CD14-positive monocyte (primary cell): ENCODE results near the gene PSMD13. TPM values are rescaled to one million over a fixed set of nuclear protein-coding genes. Genes with fewer than 3 reads are reported as not detected.
"Not testable (repeated sequence)": the region's sequence is repeated elsewhere in the genome, so short reads cannot be mapped to it uniquely, and the experiment has no call there.

Source experiments
- DNase-seq, 3 donors: peaks; one replicate each; pipeline ENCODE4 v3.0.0-alpha.2; 2011 to 2022
- H2AFZ ChIP-seq: 2 replicates; pipeline ENCODE4 v1.6.0; 2012; ENCODE audit warnings: mild to moderate bottlenecking, low read depth, low read length, inconsistent platforms; ENCODE audit not compliant: insufficient read depth, poor library complexity, severe bottlenecking
- H3K27ac ChIP-seq, 2 donors: 1 replicate in 1 of 2; 2 replicates in 1 of 2; pipeline ENCODE4 v1.5.1; 2012 to 2013; ENCODE audit warnings: low read length in 2 of 2, control low read depth in 1 of 2, inconsistent platforms in 1 of 2, low read depth in 1 of 2, mild to moderate bottlenecking in 1 of 2
- H3K27me3 ChIP-seq, 2 donors: one replicate each; pipeline versions ENCODE4 v1.6.0 to v1.6.1; 2011 to 2013; ENCODE audit warnings: low read length in 2 of 2; ENCODE audit not compliant: control insufficient read depth in 2 of 2, insufficient read depth in 2 of 2
- H3K36me3 ChIP-seq, 2 donors: replicated peaks in 1 of 2; 1 replicate in 1 of 2; 2 replicates in 1 of 2; pipeline versions ENCODE4 v1.5.1 to v1.6.1; 2012 to 2013; ENCODE audit warnings: low read length in 2 of 2, control low read depth in 1 of 2, inconsistent platforms in 1 of 2, mild to moderate bottlenecking in 1 of 2; ENCODE audit not compliant: insufficient read depth in 2 of 2, control insufficient read depth in 1 of 2
- H3K4me1 ChIP-seq, 2 donors: 1 replicate in 1 of 2; 2 replicates in 1 of 2; pipeline versions ENCODE4 v1.5.1 to v1.6.1; 2012 to 2013; ENCODE audit warnings: low read length in 2 of 2, control low read depth in 1 of 2, inconsistent platforms in 1 of 2, mild to moderate bottlenecking in 1 of 2, moderate library complexity in 1 of 2; ENCODE audit not compliant: insufficient read depth in 2 of 2, control insufficient read depth in 1 of 2
- H3K4me2 ChIP-seq: replicated peaks from 2 replicates; pipeline ENCODE3; 2012; ENCODE audit warnings: low read length, moderate library complexity, mild to moderate bottlenecking; ENCODE audit not compliant: poor library complexity, severe bottlenecking; ENCODE audit errors: extremely low read depth
- H3K4me3 ChIP-seq, 3 experiments: fragments of 200-600 bp in 1 of 3; sonication (generic) in 1 of 3; replicated peaks in 1 of 3; 1 replicate in 2 of 3; 2 replicates in 1 of 3; pipeline ENCODE4 v1.5.1; 2011 to 2013; ENCODE audit warnings: low read length in 3 of 3, mild to moderate bottlenecking in 3 of 3, control low read depth in 2 of 3, low read depth in 2 of 3, inconsistent platforms in 1 of 3, moderate library complexity in 1 of 3
- H3K79me2 ChIP-seq: 2 replicates; pipeline ENCODE4 v1.6.0; 2012; ENCODE audit warnings: mild to moderate bottlenecking, control low read depth, inconsistent platforms, low read length, moderate library complexity; ENCODE audit not compliant: insufficient read depth
- H3K9ac ChIP-seq: 2 replicates; pipeline ENCODE4 v1.6.0; 2017; ENCODE audit warnings: low read length, mild to moderate bottlenecking; ENCODE audit not compliant: insufficient read depth, poor library complexity, severe bottlenecking
- H3K9me3 ChIP-seq, 2 donors: replicated peaks in 1 of 2; 1 replicate in 1 of 2; 2 replicates in 1 of 2; pipeline versions ENCODE4 v1.5.1 to v1.6.1; 2012 to 2013; ENCODE audit warnings: low read length in 2 of 2, control low read depth in 1 of 2; ENCODE audit not compliant: control insufficient read depth in 1 of 2, insufficient read depth in 1 of 2
- H4K20me1 ChIP-seq: 2 replicates; pipeline ENCODE4 v1.6.0; 2012; ENCODE audit warnings: mild to moderate bottlenecking, low read length, control low read depth, moderate library complexity; ENCODE audit not compliant: insufficient read depth
- H3K27ac Mint-ChIP-seq, 7 donors: one replicate each; pipeline ENCODE4 v1.8.0; 2020; ENCODE audit warnings: mild to moderate bottlenecking in 7 of 7, mixed read lengths in 7 of 7, moderate library complexity in 6 of 7, inconsistent platforms in 2 of 7
- H3K27me3 Mint-ChIP-seq, 3 donors: one replicate each; pipeline ENCODE4 v1.8.0; 2021 to 2022; ENCODE audit warnings: low read depth in 3 of 3, mild to moderate bottlenecking in 3 of 3, mixed read lengths in 3 of 3, moderate library complexity in 3 of 3, inconsistent platforms in 1 of 3
- H3K36me3 Mint-ChIP-seq, 2 donors: one replicate each; pipeline ENCODE4 v1.8.0; 2020; ENCODE audit warnings: mixed read lengths in 2 of 2, inconsistent platforms in 1 of 2, mild to moderate bottlenecking in 1 of 2
- H3K4me1 Mint-ChIP-seq: one replicate; pipeline ENCODE4 v1.8.0; 2020; ENCODE audit warnings: mild to moderate bottlenecking, mixed read lengths
- H3K4me3 Mint-ChIP-seq, 2 donors: one replicate each; pipeline ENCODE4 v1.8.0; 2020; ENCODE audit warnings: mild to moderate bottlenecking in 2 of 2, mixed read lengths in 2 of 2, moderate library complexity in 1 of 2
- H3K9me3 Mint-ChIP-seq, 7 donors: one replicate each; pipeline ENCODE4 v1.8.0; 2020 to 2022; ENCODE audit warnings: mixed read lengths in 7 of 7, mild to moderate bottlenecking in 6 of 7, moderate library complexity in 6 of 7, inconsistent platforms in 2 of 7
- CTCF ChIP-seq: fragments of 200-600 bp; IDR thresholded peaks from one replicate; pipeline ENCODE4 v1.8.0; 2022; ENCODE audit warnings: antibody characterized with exemption, mild to moderate bottlenecking
- WGBS: methylation state at CpG from one replicate; pipeline ENCODE4 v1.1.5; 2013; ENCODE audit warnings: missing lambda C conversion rate; ENCODE audit not compliant: insufficient coverage; 5-methylcytosine and 5-hydroxymethylcytosine counted together
- intact Hi-C, 2 donors: fragments of 100-400 bp; cut with micrococcal nuclease; formaldehyde crosslinking; loops; one replicate each; pipeline versions ENCODE4 v1.15.0 to v1.15.1; 2023
- polyA plus RNA-seq, 3 donors: library from polyadenylated mRNA; depleted of rRNA in 1 of 3; unstranded in 2 of 3; stranded (reverse) in 1 of 3; fragments of 300-500 nt in 2 of 3; fragments of >200 nt in 1 of 3; fragmentation: Illumina TruSeq in 2 of 3; gene quantifications; 1 replicate in 2 of 3; 2 replicates in 1 of 3; pipeline ENCODE4 v1.2.3, GENCODE V29; 2012 to 2021

The PSMD13 gene
- polyA plus RNA-seq, 3 donors = 136 to 272 (median 218) TPM

GRCh38 chr11:235609-235996 lies 1.2 kb upstream of the PSMD13 start:
- Histone ChIP-seq H3K9me3 (no peaks in the 10 kb centered on the region), H3K36me3 (peaks cover 2 to 17% of the 10 kb centered on the region in 2 donors), H3K79me2 (peaks cover 36% of the 10 kb centered on the region), H2AFZ (peak overlapping the region; percentile 96), H4K20me1 (peaks cover 8% of the 10 kb centered on the region), H3K9ac (peak overlapping the region; percentile 77), H3K27me3 (no peaks in the 10 kb centered on the region), H3K4me1 (peaks cover 20 to 23% of the 10 kb centered on the region in 2 donors), H3K4me2 (peak overlapping the region; percentile 87), H3K27ac (peak overlapping the region; percentile 0 to 75), H3K4me3 (peak overlapping the region; percentile 45 to 96 (median 93))
- H3K4me1 Mint-ChIP-seq = peaks cover 24% of the 10 kb centered on the region
- no peaks in the 10 kb centered on the region for H3K9me3 Mint-ChIP-seq
- 0% methylated on average over 6 of the region's 13 CpGs for WGBS
- H3K4me3 Mint-ChIP-seq = peak overlapping the region; percentile 82 to 92
- peaks cover 0 to 4% (median 1%) of the 10 kb centered on the region in 3 donors for H3K27me3 Mint-ChIP-seq
- intact Hi-C loops = loop anchor here (5.0 kb wide), 3 partner anchors 33 to 272 kb away; partner anchors contain the start of gene RNH1 (in 1 of the 2)
- H3K36me3 Mint-ChIP-seq = peaks cover 21 to 22% of the 10 kb centered on the region in 2 donors
- peak overlapping the region in 6 of 7 donors; percentile 65 to 99 (median 84) for H3K27ac Mint-ChIP-seq
- TF ChIP-seq CTCF = no peak
- DNase-seq = no peak

- peaks cover 39% of the 10 kb centered on the region for H3K79me2 ChIP-seq
- no peak for TF ChIP-seq CTCF
- H3K4me3 Mint-ChIP-seq = peak within 1 kb of the TSS; percentile 96 to 97
- intact Hi-C loops = loop anchor here (1.0 to 5.0 kb wide), 6 partner anchors 29 to 271 kb away; partner anchors contain the start of genes RNH1 (in 2 of the 2), BET1L (in 1 of the 2) and RIC8A (in 1 of the 2)
- under 1% methylated on average over 62 of the region's 70 CpGs for WGBS
- no peaks in the 10 kb centered on the region for H3K9me3 ChIP-seq
- peaks cover 20 to 23% of the 10 kb centered on the region in 2 donors for H3K4me1 ChIP-seq
- DNase-seq = peak; percentile 75 to 86 (median 82)
- H2AFZ ChIP-seq = peak within 1 kb of the TSS; percentile 96
- H3K27me3 Mint-ChIP-seq = peaks cover 0 to 4% (median 1%) of the 10 kb centered on the region in 3 donors
- peak within 1 kb of the TSS; percentile 95 for H3K9ac ChIP-seq
- H3K9me3 Mint-ChIP-seq = no peaks in the 10 kb centered on the region
- H3K4me1 Mint-ChIP-seq = peaks cover 24% of the 10 kb centered on the region
- peak within 1 kb of the TSS; percentile 97 to 98 for H3K27ac ChIP-seq
- peaks cover 13% of the 10 kb centered on the region for H4K20me1 ChIP-seq
- H3K4me3 ChIP-seq = peak within 1 kb of the TSS; percentile 93 to 99 (median 96)
- peaks cover 6 to 22% of the 10 kb centered on the region in 2 donors for H3K36me3 ChIP-seq
- H3K27me3 ChIP-seq = no peaks in the 10 kb centered on the region
- H3K27ac Mint-ChIP-seq = peak within 1 kb of the TSS; percentile 99 to 100 (median 100)
- H3K36me3 Mint-ChIP-seq = peaks cover 24 to 27% of the 10 kb centered on the region in 2 donors
- peak within 1 kb of the TSS; percentile 87 for H3K4me2 ChIP-seq
These were observed 591 bp upstream of the PSMD13 start, which contains the start of gene SIRT3 for GRCh38 chr11:235997-236773. SIRT3 (minus strand) TSS chr11:236342; CDS start chr11:236328, 14 bp downstream.

GRCh38 chr11:238346-238745 lies 1.6 kb downstream of the PSMD13 start:
- Histone ChIP-seq H3K4me1 (peaks cover 20 to 23% of the 10 kb centered on the region in 2 donors), H3K36me3 (peaks cover 21 to 43% of the 10 kb centered on the region in 2 donors), H3K79me2 (peaks cover 49% of the 10 kb centered on the region), H4K20me1 (peaks cover 21% of the 10 kb centered on the region)
- not testable (repeated sequence) for H3K9me3 ChIP-seq, H2AFZ ChIP-seq, H3K27me3 ChIP-seq, H3K9ac ChIP-seq, H3K9me3 Mint-ChIP-seq, H3K27me3 Mint-ChIP-seq, H3K4me3 ChIP-seq, H3K4me3 Mint-ChIP-seq, DNase-seq, H3K4me2 ChIP-seq, H3K27ac ChIP-seq
- intact Hi-C loops = loop anchor here (5.0 kb wide), 3 partner anchors 36 to 269 kb away; partner anchors contain the start of gene RNH1 (in 1 of the 2)
- peak overlapping the region in 2 of 7 donors; percentile 46 to 88 for H3K27ac Mint-ChIP-seq
- H3K4me1 Mint-ChIP-seq = peaks cover 24% of the 10 kb centered on the region
- H3K36me3 Mint-ChIP-seq = peaks cover 35 to 40% of the 10 kb centered on the region in 2 donors
- WGBS = 100% methylated on average over 4 of the region's 7 CpGs
